GM23338 (cell line): Measurements from ENCODE around the gene UBALD2. TPM values are rescaled to one million over a fixed set of nuclear protein-coding genes. Genes with fewer than 3 reads are reported as not detected.

Experiments
- ATAC-seq: fragments of 200-7000 bp; cut with Tn5 transposase; 3 replicates; pipeline ENCODE4 v1.9.1; 2020
- DNase-seq: peaks from one replicate; pipeline ENCODE4 v3.0.0-alpha.2; 2015; ENCODE audit warnings: low spot score
- H2AFZ ChIP-seq: fragments of 200-600 bp; sonication (generic); 2 replicates; pipeline ENCODE4 v1.8.0; 2016; ENCODE audit warnings: antibody characterized with exemption, mild to moderate bottlenecking, moderate library complexity
- H3F3A ChIP-seq: fragments of 200-600 bp; sonication (generic); replicated peaks from 2 replicates; pipeline ENCODE4 v1.8.0; 2017; ENCODE audit warnings: antibody characterized with exemption, mixed run types, low read depth
- H3K27ac ChIP-seq: fragments of 200-600 bp; sonication (generic); 2 replicates; pipeline ENCODE4 v1.6.1; 2016; ENCODE audit warnings: low read depth
- H3K27me3 ChIP-seq: fragments of 200-600 bp; sonication (generic); 2 replicates; pipeline ENCODE4 v1.8.0; 2016; ENCODE audit warnings: mild to moderate bottlenecking, mixed run types, moderate library complexity; ENCODE audit not compliant: insufficient read depth
- H3K36me3 ChIP-seq: fragments of 200-600 bp; sonication (generic); 2 replicates; pipeline ENCODE4 v1.8.0; 2016; ENCODE audit warnings: mild to moderate bottlenecking; ENCODE audit not compliant: insufficient read depth
- H3K4me1 ChIP-seq: fragments of 200-600 bp; sonication (generic); 2 replicates; pipeline ENCODE4 v1.8.0; 2016; ENCODE audit warnings: mild to moderate bottlenecking, moderate library complexity; ENCODE audit not compliant: insufficient read depth
- H3K4me2 ChIP-seq: fragments of 200-600 bp; sonication (generic); 2 replicates; pipeline ENCODE4 v1.7.1; 2017; ENCODE audit warnings: mixed run types
- H3K4me3 ChIP-seq: fragments of 200-600 bp; sonication (generic); 2 replicates; pipeline ENCODE4 v1.6.1; 2016; ENCODE audit warnings: mixed run types
- H3K79me2 ChIP-seq: fragments of 200-600 bp; sonication (generic); replicated peaks from 2 replicates; pipeline ENCODE4 v1.8.0; 2017; ENCODE audit warnings: mild to moderate bottlenecking; ENCODE audit not compliant: insufficient read depth
- H3K9me2 ChIP-seq: fragments of 200-600 bp; sonication (generic); 2 replicates; pipeline ENCODE4 v1.8.0; 2017; ENCODE audit not compliant: insufficient read depth
- H4K20me1 ChIP-seq: fragments of 200-600 bp; sonication (generic); replicated peaks from 2 replicates; pipeline ENCODE4 v1.8.0; 2017; ENCODE audit warnings: mild to moderate bottlenecking; ENCODE audit not compliant: insufficient read depth
- H3K27ac Mint-ChIP-seq: 2 replicates; pipeline ENCODE4 v1.8.0; 2020; ENCODE audit warnings: inconsistent platforms, mild to moderate bottlenecking, moderate library complexity, mixed read lengths
- H3K27me3 Mint-ChIP-seq: 3 replicates; pipeline ENCODE4 v1.8.0; 2022; ENCODE audit warnings: low read depth, mild to moderate bottlenecking, moderate library complexity, mixed read lengths, inconsistent platforms; ENCODE audit not compliant: insufficient read depth, poor library complexity
- H3K36me3 Mint-ChIP-seq: 3 replicates; pipeline ENCODE4 v1.8.0; 2021; ENCODE audit warnings: low read depth, mild to moderate bottlenecking, inconsistent platforms, moderate library complexity, mixed read lengths
- H3K4me1 Mint-ChIP-seq: 3 replicates; pipeline ENCODE4 v1.8.0; 2020; ENCODE audit warnings: mild to moderate bottlenecking, inconsistent platforms, mixed read lengths
- H3K4me3 Mint-ChIP-seq: 3 replicates; pipeline ENCODE4 v1.8.0; 2021; ENCODE audit warnings: moderate library complexity, mild to moderate bottlenecking, inconsistent platforms, mixed read lengths
- H3K9me3 Mint-ChIP-seq: 3 replicates; pipeline ENCODE4 v1.8.0; 2020; ENCODE audit warnings: moderate library complexity, mild to moderate bottlenecking, inconsistent platforms, mixed read lengths
- CREB1 ChIP-seq: fragments of 250-450 bp; sonication (Bioruptor Pico); IDR thresholded peaks from 2 replicates; pipeline ENCODE4 v1.5.0; 2020; ENCODE audit warnings: low read depth, mild to moderate bottlenecking, moderate library complexity
- CTCF ChIP-seq, 2 experiments: fragments of 200-600 bp in 1 of 2; sonication (generic) in 1 of 2; conservative IDR thresholded peaks; 2 replicates each; pipeline versions ENCODE4 v1.5.1 to v1.6.1; 2016 to 2017; ENCODE audit warnings: antibody characterized with exemption in 2 of 2, low read depth in 2 of 2, mild to moderate bottlenecking in 2 of 2, moderate library complexity in 1 of 2
- EZH2 ChIP-seq: fragments of 200-600 bp; sonication (generic); IDR thresholded peaks from one replicate; pipeline ENCODE4 v1.8.0; 2017; ENCODE audit warnings: antibody characterized with exemption, mild to moderate bottlenecking, low read depth; ENCODE audit not compliant: unreplicated experiment
- EZH2phosphoT487 ChIP-seq: fragments of 200-600 bp; sonication (generic); IDR thresholded peaks from one replicate; pipeline ENCODE4 v1.8.1; 2018; ENCODE audit warnings: antibody characterized with exemption; ENCODE audit not compliant: unreplicated experiment
- JUNB ChIP-seq: IDR thresholded peaks from one replicate; pipeline ENCODE4 v1.6.1; 2016; ENCODE audit warnings: antibody characterized with exemption; ENCODE audit not compliant: unreplicated experiment
- NANOG ChIP-seq: IDR thresholded peaks from 2 replicates; pipeline ENCODE4 v1.6.1; 2016; ENCODE audit warnings: antibody characterized with exemption, borderline replicate concordance
- POLR2AphosphoS5 ChIP-seq: IDR thresholded peaks from 2 replicates; pipeline ENCODE4 v1.6.1; 2016; ENCODE audit warnings: antibody characterized with exemption, low read depth
- REST ChIP-seq: IDR thresholded peaks from one replicate; pipeline ENCODE4 v1.6.1; 2018; ENCODE audit warnings: antibody characterized with exemption; ENCODE audit not compliant: unreplicated experiment
- STAT1 ChIP-seq: IDR thresholded peaks from one replicate; pipeline ENCODE4 v1.6.1; 2016; ENCODE audit warnings: antibody characterized with exemption; ENCODE audit not compliant: unreplicated experiment
- ZNF114 ChIP-seq: fragments of 250-450 bp; sonication (Bioruptor Pico); IDR thresholded peaks from 2 replicates; pipeline ENCODE4 v1.5.0; 2020; ENCODE audit warnings: mild to moderate bottlenecking, moderate library complexity
- ZNF331 ChIP-seq: fragments of 250-450 bp; sonication (Bioruptor Pico); IDR thresholded peaks from 2 replicates; pipeline ENCODE4 v1.5.0; 2020; ENCODE audit warnings: low read depth, mild to moderate bottlenecking, moderate library complexity
- polyA plus RNA-seq: library from polyadenylated mRNA; unstranded; fragments of >200 nt; fragmentation: Nextera tagmentation; extraction: Ambion mirVana; gene quantifications from 2 replicates; pipeline ENCODE4 v1.2.1, GENCODE V29; 2016
- total RNA-seq: library from RNA; depleted of rRNA; stranded (reverse); fragments of >200 nt; shearing (Covaris generic); gene quantifications from 2 replicates; pipeline ENCODE4 v1.2.3, GENCODE V29; 2014
- TF ChIP-seq, protein P1 (sequence below): IDR thresholded peaks from 2 replicates; pipeline ENCODE4 v1.6.1; 2016; ENCODE audit warnings: antibody characterized with exemption
- TF ChIP-seq, protein P2 (sequence below): fragments of 250-450 bp; sonication (Bioruptor Pico); IDR thresholded peaks from 2 replicates; pipeline ENCODE4 v1.5.0; 2020; ENCODE audit warnings: mild to moderate bottlenecking, moderate library complexity

Gene UBALD2
- total and polyA plus RNA-seq, 2 experiments from 2014 or later, result 2.2 to 3.1 TPM

GRCh38 chr17:76252040-76252954 is 12.9 kb upstream of the UBALD2 start:
- Histone ChIP-seq H3K27ac (no peak overlapping the region), H3K4me3 (no peak overlapping the region), H3K9me2 (no peaks in the 10 kb centered on the region), H2AFZ (peak overlapping the region; percentile 38; the same call in 1 of the 2 replicates), H4K20me1 (no peaks in the 10 kb centered on the region), H3K36me3 (no peaks in the 10 kb centered on the region), H3K27me3 (no peaks in the 10 kb centered on the region), H3K4me1 (no peaks in the 10 kb centered on the region), H3F3A (0 out of 2 replicates have a peak, but pooled peaks cover 3% of the 10 kb centered on the region), H3K79me2 (no peaks in the 10 kb centered on the region), H3K4me2 (no peak overlapping the region)
- Mint-ChIP-seq H3K36me3 (0 out of 3 replicates have a peak, but pooled peaks cover 2% of the 10 kb centered on the region), H3K4me1 (peaks cover 4% of the 10 kb centered on the region; the same call in 2 of the 3 replicates), H3K27ac (peak overlapping the region; percentile 68; the same call in 1 of the 2 replicates), H3K9me3 (no peaks in the 10 kb centered on the region), H3K4me3 (no peak overlapping the region), H3K27me3 (peaks cover 10% of the 10 kb centered on the region)
- no peak for TF ChIP-seq ZNF114
- no peak for TF ChIP-seq CREB1
- no peak for TF ChIP-seq JUNB
- TF ChIP-seq NANOG, result no peak
- TF ChIP-seq, protein P1, sequence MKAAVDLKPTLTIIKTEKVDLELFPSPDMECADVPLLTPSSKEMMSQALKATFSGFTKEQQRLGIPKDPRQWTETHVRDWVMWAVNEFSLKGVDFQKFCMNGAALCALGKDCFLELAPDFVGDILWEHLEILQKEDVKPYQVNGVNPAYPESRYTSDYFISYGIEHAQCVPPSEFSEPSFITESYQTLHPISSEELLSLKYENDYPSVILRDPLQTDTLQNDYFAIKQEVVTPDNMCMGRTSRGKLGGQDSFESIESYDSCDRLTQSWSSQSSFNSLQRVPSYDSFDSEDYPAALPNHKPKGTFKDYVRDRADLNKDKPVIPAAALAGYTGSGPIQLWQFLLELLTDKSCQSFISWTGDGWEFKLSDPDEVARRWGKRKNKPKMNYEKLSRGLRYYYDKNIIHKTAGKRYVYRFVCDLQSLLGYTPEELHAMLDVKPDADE, result no peak
- TF ChIP-seq EZH2phosphoT487, result no peak
- TF ChIP-seq STAT1, result no peak
- no peak for TF ChIP-seq POLR2AphosphoS5
- TF ChIP-seq EZH2, result no peak
- TF ChIP-seq ZNF331, result no peak
- no peak for TF ChIP-seq CTCF (conservative IDR thresholded peaks at IDR 0.05; ENCODE audit: low read depth in 2 of 2)
- no peak for TF ChIP-seq REST
- TF ChIP-seq, protein P2, sequence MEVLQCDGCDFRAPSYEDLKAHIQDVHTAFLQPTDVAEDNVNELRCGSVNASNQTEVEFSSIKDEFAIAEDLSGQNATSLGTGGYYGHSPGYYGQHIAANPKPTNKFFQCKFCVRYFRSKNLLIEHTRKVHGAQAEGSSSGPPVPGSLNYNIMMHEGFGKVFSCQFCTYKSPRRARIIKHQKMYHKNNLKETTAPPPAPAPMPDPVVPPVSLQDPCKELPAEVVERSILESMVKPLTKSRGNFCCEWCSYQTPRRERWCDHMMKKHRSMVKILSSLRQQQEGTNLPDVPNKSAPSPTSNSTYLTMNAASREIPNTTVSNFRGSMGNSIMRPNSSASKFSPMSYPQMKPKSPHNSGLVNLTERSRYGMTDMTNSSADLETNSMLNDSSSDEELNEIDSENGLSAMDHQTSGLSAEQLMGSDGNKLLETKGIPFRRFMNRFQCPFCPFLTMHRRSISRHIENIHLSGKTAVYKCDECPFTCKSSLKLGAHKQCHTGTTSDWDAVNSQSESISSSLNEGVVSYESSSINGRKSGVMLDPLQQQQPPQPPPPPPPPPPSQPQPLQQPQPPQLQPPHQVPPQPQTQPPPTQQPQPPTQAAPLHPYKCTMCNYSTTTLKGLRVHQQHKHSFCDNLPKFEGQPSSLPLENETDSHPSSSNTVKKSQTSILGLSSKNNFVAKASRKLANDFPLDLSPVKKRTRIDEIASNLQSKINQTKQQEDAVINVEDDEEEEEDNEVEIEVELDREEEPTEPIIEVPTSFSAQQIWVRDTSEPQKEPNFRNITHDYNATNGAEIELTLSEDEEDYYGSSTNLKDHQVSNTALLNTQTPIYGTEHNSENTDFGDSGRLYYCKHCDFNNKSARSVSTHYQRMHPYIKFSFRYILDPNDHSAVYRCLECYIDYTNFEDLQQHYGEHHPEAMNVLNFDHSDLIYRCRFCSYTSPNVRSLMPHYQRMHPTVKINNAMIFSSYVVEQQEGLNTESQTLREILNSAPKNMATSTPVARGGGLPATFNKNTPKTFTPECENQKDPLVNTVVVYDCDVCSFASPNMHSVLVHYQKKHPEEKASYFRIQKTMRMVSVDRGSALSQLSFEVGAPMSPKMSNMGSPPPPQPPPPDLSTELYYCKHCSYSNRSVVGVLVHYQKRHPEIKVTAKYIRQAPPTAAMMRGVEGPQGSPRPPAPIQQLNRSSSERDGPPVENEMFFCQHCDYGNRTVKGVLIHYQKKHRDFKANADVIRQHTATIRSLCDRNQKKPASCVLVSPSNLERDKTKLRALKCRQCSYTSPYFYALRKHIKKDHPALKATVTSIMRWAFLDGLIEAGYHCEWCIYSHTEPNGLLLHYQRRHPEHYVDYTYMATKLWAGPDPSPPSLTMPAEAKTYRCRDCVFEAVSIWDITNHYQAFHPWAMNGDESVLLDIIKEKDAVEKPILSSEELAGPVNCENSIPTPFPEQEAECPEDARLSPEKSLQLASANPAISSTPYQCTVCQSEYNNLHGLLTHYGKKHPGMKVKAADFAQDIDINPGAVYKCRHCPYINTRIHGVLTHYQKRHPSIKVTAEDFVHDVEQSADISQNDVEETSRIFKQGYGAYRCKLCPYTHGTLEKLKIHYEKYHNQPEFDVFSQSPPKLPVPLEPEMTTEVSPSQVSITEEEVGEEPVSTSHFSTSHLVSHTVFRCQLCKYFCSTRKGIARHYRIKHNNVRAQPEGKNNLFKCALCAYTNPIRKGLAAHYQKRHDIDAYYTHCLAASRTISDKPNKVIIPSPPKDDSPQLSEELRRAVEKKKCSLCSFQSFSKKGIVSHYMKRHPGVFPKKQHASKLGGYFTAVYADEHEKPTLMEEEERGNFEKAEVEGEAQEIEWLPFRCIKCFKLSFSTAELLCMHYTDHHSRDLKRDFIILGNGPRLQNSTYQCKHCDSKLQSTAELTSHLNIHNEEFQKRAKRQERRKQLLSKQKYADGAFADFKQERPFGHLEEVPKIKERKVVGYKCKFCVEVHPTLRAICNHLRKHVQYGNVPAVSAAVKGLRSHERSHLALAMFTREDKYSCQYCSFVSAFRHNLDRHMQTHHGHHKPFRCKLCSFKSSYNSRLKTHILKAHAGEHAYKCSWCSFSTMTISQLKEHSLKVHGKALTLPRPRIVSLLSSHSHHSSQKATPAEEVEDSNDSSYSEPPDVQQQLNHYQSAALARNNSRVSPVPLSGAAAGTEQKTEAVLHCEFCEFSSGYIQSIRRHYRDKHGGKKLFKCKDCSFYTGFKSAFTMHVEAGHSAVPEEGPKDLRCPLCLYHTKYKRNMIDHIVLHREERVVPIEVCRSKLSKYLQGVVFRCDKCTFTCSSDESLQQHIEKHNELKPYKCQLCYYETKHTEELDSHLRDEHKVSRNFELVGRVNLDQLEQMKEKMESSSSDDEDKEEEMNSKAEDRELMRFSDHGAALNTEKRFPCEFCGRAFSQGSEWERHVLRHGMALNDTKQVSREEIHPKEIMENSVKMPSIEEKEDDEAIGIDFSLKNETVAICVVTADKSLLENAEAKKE (CRISPR knock-in tag), result no peak
- ATAC-seq (no peak), DNase-seq (no peak)
